ENCODE data around the gene KCNMB1. TPM values are rescaled to one million over a fixed set of nuclear protein-coding genes. Genes with fewer than 3 reads are reported as not detected.

The KCNMB1 gene
- total and polyA plus RNA-seq, 5 donors: 0.97 to 2.8 (median 1.4) TPM

- ATAC-seq: no peak
- Histone ChIP-seq H3K27ac (ENCODE audit: low read length) (no peak overlapping the region), H3K27me3 (ENCODE audit: control insufficient read depth, insufficient read depth) (no peaks in the 10 kb centered on the region), H3K4me3 (ENCODE audit: low read length) (no peak overlapping the region), H3K4me1 (ENCODE audit: control insufficient read depth, insufficient read depth, low read length) (peaks cover 2% of the 10 kb centered on the region), H3K9me3 (ENCODE audit: control insufficient read depth, low read length) (no peaks in the 10 kb centered on the region)
- DNase-seq: peak in 2 of 3 donors; percentile 78 to 82
- intact Hi-C loops (cut with DNase I): loop anchor here in 2 of 4 donors (10.0 kb wide), 2 partner anchors 323 to 333 kb away; partner anchors contain the start of gene FOXI1 (in 1 of the 2)
- WGBS: 26% methylated on average over 4 of the region's 4 CpGs
Observed at GRCh38 chr5:170427672-170428236, 38.6 kb upstream of the KCNMB1 start.

- WGBS: 65% methylated on average over 6 of the region's 6 CpGs
- DNase-seq (no peak), ATAC-seq (no peak)
- intact Hi-C loops (cut with DNase I): loop anchor here in 2 of 4 donors (10.0 kb wide), 2 partner anchors 322 to 332 kb away; partner anchors contain the start of gene FOXI1 (in 1 of the 2)
- Histone ChIP-seq H3K27ac (ENCODE audit: low read length) (no peak overlapping the region), H3K4me3 (ENCODE audit: low read length) (no peak overlapping the region), H3K9me3 (ENCODE audit: control insufficient read depth, low read length) (no peaks in the 10 kb centered on the region), H3K27me3 (ENCODE audit: control insufficient read depth, insufficient read depth) (no peaks in the 10 kb centered on the region), H3K4me1 (ENCODE audit: control insufficient read depth, insufficient read depth, low read length) (peaks cover 2% of the 10 kb centered on the region)
Observed at GRCh38 chr5:170426786-170427185, 37.6 kb upstream of the KCNMB1 start.

- no peaks in the 10 kb centered on the region for H3K9me3 ChIP-seq (ENCODE audit: control insufficient read depth, low read length)
- 81% methylated on average over 3 of the region's 3 CpGs for WGBS
- ATAC-seq (peak in 1 of 2 donors; percentile 60), DNase-seq (no peak)
- H3K27me3 ChIP-seq (ENCODE audit: control insufficient read depth, insufficient read depth): no peaks in the 10 kb centered on the region
- H3K4me1 ChIP-seq (ENCODE audit: control insufficient read depth, insufficient read depth, low read length): peaks cover 2% of the 10 kb centered on the region
- intact Hi-C loops (cut with DNase I): loop anchor here in 2 of 4 donors (10.0 kb wide), 2 partner anchors 321 to 331 kb away; partner anchors contain the start of gene FOXI1 (in 1 of the 2)
- no peak overlapping the region for H3K4me3 ChIP-seq (ENCODE audit: low read length)
- no peak overlapping the region for H3K27ac ChIP-seq (ENCODE audit: low read length)
Observed at GRCh38 chr5:170426149-170426767, 37.1 kb upstream of the KCNMB1 start.

- DNase-seq (no peak), ATAC-seq (no peak)
- Histone ChIP-seq H3K9me3 (ENCODE audit: control insufficient read depth, low read length) (no peaks in the 10 kb centered on the region), H3K27me3 (ENCODE audit: control insufficient read depth, insufficient read depth) (no peaks in the 10 kb centered on the region), H3K27ac (ENCODE audit: low read length) (no peak overlapping the region), H3K4me1 (ENCODE audit: control insufficient read depth, insufficient read depth, low read length) (peaks cover 2% of the 10 kb centered on the region), H3K4me3 (ENCODE audit: low read length) (no peak overlapping the region)
- intact Hi-C loops (cut with DNase I): loop anchor here in 2 of 4 donors (10.0 kb wide), 2 partner anchors 321 to 331 kb away; partner anchors contain the start of gene FOXI1 (in 1 of the 2)
- WGBS: 79% methylated on average over 6 of the region's 6 CpGs
Observed at GRCh38 chr5:170425731-170426130, 36.6 kb upstream of the KCNMB1 start.

- H3K4me3 ChIP-seq (ENCODE audit: low read length): no peak overlapping the region
- no peak for ATAC-seq
- intact Hi-C loops (cut with DNase I): loop anchor here in 3 of 4 donors (5.0 to 10.0 kb wide), 4 partner anchors 157 to 330 kb away; partner anchors contain the start of gene FOXI1 (in 1 of the 3)
- WGBS: 85% methylated on average over 4 of the region's 4 CpGs
- no peak for DNase-seq
- H3K9me3 ChIP-seq (ENCODE audit: control insufficient read depth, low read length): no peaks in the 10 kb centered on the region
- peaks cover 2% of the 10 kb centered on the region for H3K4me1 ChIP-seq (ENCODE audit: control insufficient read depth, insufficient read depth, low read length)
- H3K27me3 ChIP-seq (ENCODE audit: control insufficient read depth, insufficient read depth): no peaks in the 10 kb centered on the region
- H3K27ac ChIP-seq (ENCODE audit: low read length): no peak overlapping the region
Observed at GRCh38 chr5:170424629-170425028, 35.5 kb upstream of the KCNMB1 start.

GRCh38 chr5:170423692-170424091 is 34.5 kb upstream of the KCNMB1 start:
- Histone ChIP-seq H3K4me1 (ENCODE audit: control insufficient read depth, insufficient read depth, low read length) (peaks cover 2% of the 10 kb centered on the region), H3K27me3 (ENCODE audit: control insufficient read depth, insufficient read depth) (no peaks in the 10 kb centered on the region), H3K27ac (ENCODE audit: low read length) (no peak overlapping the region), H3K4me3 (ENCODE audit: low read length) (no peak overlapping the region), H3K9me3 (ENCODE audit: control insufficient read depth, low read length) (no peaks in the 10 kb centered on the region)
- intact Hi-C loops (cut with DNase I): loop anchor here in 3 of 4 donors (5.0 to 10.0 kb wide), 4 partner anchors 156 to 329 kb away; partner anchors contain the start of gene FOXI1 (in 1 of the 3)
- WGBS: 76% methylated on average over 7 of the region's 7 CpGs
- no peak for ATAC-seq
- no peak for DNase-seq

- intact Hi-C loops (cut with DNase I): loop anchor here in 3 of 4 donors (2.0 to 10.0 kb wide), 5 partner anchors 155 to 327 kb away; partner anchors contain the start of gene FOXI1 (in 1 of the 3)
- WGBS: 46% methylated on average over 2 of the region's 2 CpGs
- DNase-seq (no peak), ATAC-seq (peak; percentile 32 to 62)
- Histone ChIP-seq H3K9me3 (ENCODE audit: control insufficient read depth, low read length) (no peaks in the 10 kb centered on the region), H3K27me3 (ENCODE audit: control insufficient read depth, insufficient read depth) (no peaks in the 10 kb centered on the region), H3K27ac (ENCODE audit: low read length) (no peak overlapping the region), H3K4me1 (ENCODE audit: control insufficient read depth, insufficient read depth, low read length) (peaks cover 2% of the 10 kb centered on the region), H3K4me3 (ENCODE audit: low read length) (no peak overlapping the region)
Observed at GRCh38 chr5:170421826-170422225, 32.7 kb upstream of the KCNMB1 start.

GRCh38 chr5:170420806-170421412 is 31.7 kb upstream of the KCNMB1 start:
- 20% methylated on average over 9 of the region's 9 CpGs for WGBS
- Histone ChIP-seq H3K27ac (ENCODE audit: low read length) (no peak overlapping the region), H3K9me3 (ENCODE audit: control insufficient read depth, low read length) (no peaks in the 10 kb centered on the region), H3K4me1 (ENCODE audit: control insufficient read depth, insufficient read depth, low read length) (no peaks in the 10 kb centered on the region), H3K27me3 (ENCODE audit: control insufficient read depth, insufficient read depth) (no peaks in the 10 kb centered on the region), H3K4me3 (ENCODE audit: low read length) (no peak overlapping the region)
- DNase-seq (peak in 2 of 3 donors; percentile 56 to 66), ATAC-seq (peak; percentile 63 to 73)
- intact Hi-C loops (cut with DNase I): loop anchor here in 3 of 4 donors (2.0 to 10.0 kb wide), 5 partner anchors 154 to 326 kb away; partner anchors contain the start of gene FOXI1 (in 1 of the 3)

- 78% methylated on average over 6 of the region's 6 CpGs for WGBS
- no peak for DNase-seq
- Histone ChIP-seq H3K4me1 (ENCODE audit: control insufficient read depth, insufficient read depth, low read length) (no peaks in the 10 kb centered on the region), H3K9me3 (ENCODE audit: control insufficient read depth, low read length) (no peaks in the 10 kb centered on the region), H3K27ac (ENCODE audit: low read length) (no peak overlapping the region), H3K4me3 (ENCODE audit: low read length) (no peak overlapping the region), H3K27me3 (ENCODE audit: control insufficient read depth, insufficient read depth) (no peaks in the 10 kb centered on the region)
- ATAC-seq: no peak
- intact Hi-C loops (cut with DNase I): loop anchor here (2.0 to 10.0 kb wide), 6 partner anchors 145 to 325 kb away; partner anchors contain the start of gene FOXI1 (in 2 of the 4)
Observed at GRCh38 chr5:170419643-170420042, 30.5 kb upstream of the KCNMB1 start.

- 88% methylated on average over 8 of the region's 8 CpGs for WGBS
- intact Hi-C loops (cut with DNase I): loop anchor here in 1 of 4 donors (10.0 kb wide), 2 partner anchors 144 to 314 kb away; partner anchors contain the start of gene FOXI1
- H3K27ac ChIP-seq (ENCODE audit: low read length): no peak overlapping the region
Observed at GRCh38 chr5:170418736-170419135, 29.6 kb upstream of the KCNMB1 start.

More at GRCh38 chr5:170418736-170419135, 29.6 kb upstream of the KCNMB1 start:
- no peak overlapping the region for H3K4me3 ChIP-seq (ENCODE audit: low read length)
- ATAC-seq: no peak
- no peaks in the 10 kb centered on the region for H3K27me3 ChIP-seq (ENCODE audit: control insufficient read depth, insufficient read depth)
- no peaks in the 10 kb centered on the region for H3K9me3 ChIP-seq (ENCODE audit: control insufficient read depth, low read length)
- no peaks in the 10 kb centered on the region for H3K4me1 ChIP-seq (ENCODE audit: control insufficient read depth, insufficient read depth, low read length)
- DNase-seq: no peak
